Peyer's patch (tissue), 4 donors: ENCODE measurements around the gene MLKL.

Source experiments
- POLR2A ChIP-seq, 2 donors: fragments of 450-650 bp; IDR thresholded peaks; one replicate each; pipeline ENCODE4 v1.5.1; 2017; ENCODE audit warnings: antibody characterized with exemption in 2 of 2, mild to moderate bottlenecking in 2 of 2, moderate library complexity in 2 of 2
- TF ChIP-seq, protein P1 (sequence below), 6 experiments: fragments of 450-650 bp in 4 of 6; fragments of 200-600 bp in 2 of 6; sonication (generic) in 1 of 6; IDR thresholded peaks; one replicate each; pipeline ENCODE4 v1.5.1; 2017 to 2019; ENCODE audit warnings: antibody characterized with exemption in 6 of 6, mild to moderate bottlenecking in 3 of 6, moderate library complexity in 1 of 6

GRCh38 chr16:74627506-74628220 lies 73.0 kb downstream of the MLKL start:
- TF ChIP-seq POLR2A (IDR thresholded peaks at IDR 0.05) = no peak
- TF ChIP-seq, protein P1, sequence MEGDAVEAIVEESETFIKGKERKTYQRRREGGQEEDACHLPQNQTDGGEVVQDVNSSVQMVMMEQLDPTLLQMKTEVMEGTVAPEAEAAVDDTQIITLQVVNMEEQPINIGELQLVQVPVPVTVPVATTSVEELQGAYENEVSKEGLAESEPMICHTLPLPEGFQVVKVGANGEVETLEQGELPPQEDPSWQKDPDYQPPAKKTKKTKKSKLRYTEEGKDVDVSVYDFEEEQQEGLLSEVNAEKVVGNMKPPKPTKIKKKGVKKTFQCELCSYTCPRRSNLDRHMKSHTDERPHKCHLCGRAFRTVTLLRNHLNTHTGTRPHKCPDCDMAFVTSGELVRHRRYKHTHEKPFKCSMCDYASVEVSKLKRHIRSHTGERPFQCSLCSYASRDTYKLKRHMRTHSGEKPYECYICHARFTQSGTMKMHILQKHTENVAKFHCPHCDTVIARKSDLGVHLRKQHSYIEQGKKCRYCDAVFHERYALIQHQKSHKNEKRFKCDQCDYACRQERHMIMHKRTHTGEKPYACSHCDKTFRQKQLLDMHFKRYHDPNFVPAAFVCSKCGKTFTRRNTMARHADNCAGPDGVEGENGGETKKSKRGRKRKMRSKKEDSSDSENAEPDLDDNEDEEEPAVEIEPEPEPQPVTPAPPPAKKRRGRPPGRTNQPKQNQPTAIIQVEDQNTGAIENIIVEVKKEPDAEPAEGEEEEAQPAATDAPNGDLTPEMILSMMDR (IDR thresholded peaks at IDR 0.05) = no peak
